DOHH2 (cell line): ENCODE data around the gene VSNL1.

Source experiments
- H3F3A ChIP-seq: fragments of 200-600 bp; sonication (generic), shearing (Covaris generic); 2 replicates; pipeline ENCODE4 v1.6.0; 2016; ENCODE audit warnings: antibody characterized with exemption, mild to moderate bottlenecking; ENCODE audit not compliant: control insufficient read depth, insufficient read depth
- H3K27ac ChIP-seq: fragments of 200-600 bp; sonication (generic); 2 replicates; pipeline ENCODE4 v1.5.1; 2014; ENCODE audit warnings: low read depth, mild to moderate bottlenecking, low read length, moderate library complexity
- H3K27me3 ChIP-seq: fragments of 200-600 bp; sonication (generic); 2 replicates; pipeline ENCODE4 v1.6.1; 2014; ENCODE audit warnings: mild to moderate bottlenecking, low read length, mixed read lengths; ENCODE audit not compliant: control insufficient read depth
- H3K36me3 ChIP-seq: fragments of 200-600 bp; sonication (generic); 2 replicates; pipeline ENCODE4 v1.6.1; 2014; ENCODE audit warnings: mild to moderate bottlenecking, low read length, moderate library complexity, mixed read lengths; ENCODE audit not compliant: control insufficient read depth
- H3K4me1 ChIP-seq: fragments of 200-600 bp; sonication (generic); 2 replicates; pipeline ENCODE4 v1.6.1; 2014; ENCODE audit warnings: mild to moderate bottlenecking, low read length, mixed read lengths; ENCODE audit not compliant: control insufficient read depth
- H3K4me2 ChIP-seq: fragments of 200-600 bp; sonication (generic); 2 replicates; pipeline ENCODE4 v1.6.0; 2014; ENCODE audit warnings: mild to moderate bottlenecking, low read length, moderate library complexity
- H3K4me3 ChIP-seq: fragments of 200-600 bp; sonication (generic); 2 replicates; pipeline ENCODE4 v1.5.1; 2014; ENCODE audit warnings: mild to moderate bottlenecking, low read length, mixed read lengths
- H3K79me2 ChIP-seq: fragments of 200-600 bp; sonication (generic); 2 replicates; pipeline ENCODE4 v1.6.1; 2014; ENCODE audit warnings: mild to moderate bottlenecking, low read length, mixed read lengths; ENCODE audit not compliant: control insufficient read depth
- H3K9me2 ChIP-seq: fragments of 200-600 bp; sonication (generic); replicated peaks from 2 replicates; pipeline ENCODE4 v1.6.1; 2014; ENCODE audit warnings: mild to moderate bottlenecking, low read length, mixed read lengths; ENCODE audit not compliant: control insufficient read depth
- H3K9me3 ChIP-seq: fragments of 200-600 bp; sonication (generic); 2 replicates; pipeline ENCODE4 v1.6.1; 2014; ENCODE audit warnings: antibody characterized with exemption, low read length, mixed read lengths; ENCODE audit not compliant: control insufficient read depth, insufficient read depth
- H4K20me1 ChIP-seq: fragments of 200-600 bp; sonication (generic); 2 replicates; pipeline ENCODE4 v1.6.0; 2014; ENCODE audit warnings: low read depth, mild to moderate bottlenecking, antibody characterized with exemption, low read length, moderate library complexity; ENCODE audit not compliant: control insufficient read depth, insufficient read depth
- EZH2phosphoT487 ChIP-seq: fragments of 200-600 bp; sonication (generic); IDR thresholded peaks from 2 replicates; pipeline ENCODE4 v1.6.1; 2017; ENCODE audit warnings: borderline replicate concordance, mild to moderate bottlenecking, antibody characterized with exemption, low read length, moderate library complexity, mixed read lengths
- TF ChIP-seq, protein P1 (sequence below): fragments of 200-600 bp; sonication (generic); IDR thresholded peaks from one replicate; pipeline ENCODE4 v1.5.1; 2014; ENCODE audit warnings: antibody characterized with exemption, mild to moderate bottlenecking, low read depth, low read length; ENCODE audit not compliant: poor library complexity, severe bottlenecking

Gene VSNL1

DNA sequence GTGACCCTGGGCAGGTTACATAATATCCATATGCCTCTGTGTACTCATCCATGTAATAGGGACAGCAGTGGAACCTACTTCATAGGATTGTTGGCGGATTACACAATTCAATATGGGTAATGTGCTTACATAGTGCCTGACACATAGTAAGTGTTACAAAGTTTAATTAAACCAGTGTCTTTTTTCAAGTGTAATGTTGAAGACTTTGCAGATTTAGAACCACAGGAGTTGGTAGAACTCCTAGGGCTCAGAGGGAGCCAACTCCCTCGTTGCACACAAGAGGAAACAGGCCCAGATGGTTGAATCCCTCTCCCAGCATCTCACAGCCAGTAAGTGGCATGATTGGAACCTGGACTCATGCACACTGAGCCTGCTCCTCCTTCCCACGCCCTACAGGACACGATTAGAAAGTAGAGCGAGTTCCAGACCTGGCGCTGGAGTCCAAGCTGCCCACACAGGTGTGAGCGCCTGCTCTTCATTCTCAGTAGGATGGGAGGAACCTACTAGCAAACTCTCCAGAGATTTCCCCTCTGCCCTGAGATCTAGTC lies 97.8 kb downstream of the VSNL1 start:
- no peak overlapping the region for H3K4me3 ChIP-seq
- H3K4me2 ChIP-seq = no peak overlapping the region
- H3K4me1 ChIP-seq = no peaks in the 10 kb centered on the region
- H4K20me1 ChIP-seq = no peaks in the 10 kb centered on the region
- H3K9me3 ChIP-seq = no peaks in the 10 kb centered on the region
- TF ChIP-seq, protein P1, sequence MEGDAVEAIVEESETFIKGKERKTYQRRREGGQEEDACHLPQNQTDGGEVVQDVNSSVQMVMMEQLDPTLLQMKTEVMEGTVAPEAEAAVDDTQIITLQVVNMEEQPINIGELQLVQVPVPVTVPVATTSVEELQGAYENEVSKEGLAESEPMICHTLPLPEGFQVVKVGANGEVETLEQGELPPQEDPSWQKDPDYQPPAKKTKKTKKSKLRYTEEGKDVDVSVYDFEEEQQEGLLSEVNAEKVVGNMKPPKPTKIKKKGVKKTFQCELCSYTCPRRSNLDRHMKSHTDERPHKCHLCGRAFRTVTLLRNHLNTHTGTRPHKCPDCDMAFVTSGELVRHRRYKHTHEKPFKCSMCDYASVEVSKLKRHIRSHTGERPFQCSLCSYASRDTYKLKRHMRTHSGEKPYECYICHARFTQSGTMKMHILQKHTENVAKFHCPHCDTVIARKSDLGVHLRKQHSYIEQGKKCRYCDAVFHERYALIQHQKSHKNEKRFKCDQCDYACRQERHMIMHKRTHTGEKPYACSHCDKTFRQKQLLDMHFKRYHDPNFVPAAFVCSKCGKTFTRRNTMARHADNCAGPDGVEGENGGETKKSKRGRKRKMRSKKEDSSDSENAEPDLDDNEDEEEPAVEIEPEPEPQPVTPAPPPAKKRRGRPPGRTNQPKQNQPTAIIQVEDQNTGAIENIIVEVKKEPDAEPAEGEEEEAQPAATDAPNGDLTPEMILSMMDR = no peak
- no peak for TF ChIP-seq EZH2phosphoT487
- no peaks in the 10 kb centered on the region for H3K27me3 ChIP-seq
- H3F3A ChIP-seq = no peaks in the 10 kb centered on the region
- no peaks in the 10 kb centered on the region for H3K9me2 ChIP-seq
- H3K36me3 ChIP-seq = no peaks in the 10 kb centered on the region
- no peaks in the 10 kb centered on the region for H3K79me2 ChIP-seq
- H3K27ac ChIP-seq = no peak overlapping the region

DNA sequence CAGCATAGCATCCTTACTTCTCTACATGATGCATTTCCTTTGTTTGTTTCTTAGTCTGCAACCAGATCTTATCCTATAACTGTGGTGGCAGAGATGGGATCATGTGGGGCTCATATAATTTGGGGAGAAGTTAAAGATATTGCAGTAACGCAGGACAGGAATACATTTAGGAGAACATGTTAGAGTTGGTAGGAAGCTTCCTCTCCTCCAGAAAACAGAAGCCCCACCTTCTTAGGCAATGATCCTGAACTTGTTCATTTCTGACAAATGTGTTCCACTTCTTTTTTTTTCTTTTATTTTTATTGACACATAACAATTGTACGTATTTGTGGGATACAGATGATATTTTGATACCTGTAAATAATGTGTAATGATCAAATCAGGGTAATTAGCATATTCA lies 99.9 kb downstream of the VSNL1 start:
- H3K4me1 ChIP-seq = no peaks in the 10 kb centered on the region
- no peak overlapping the region for H3K4me3 ChIP-seq
- TF ChIP-seq, protein P1 = no peak
- no peak for TF ChIP-seq EZH2phosphoT487
- no peaks in the 10 kb centered on the region for H3K36me3 ChIP-seq
- no peaks in the 10 kb centered on the region for H3K79me2 ChIP-seq
- no peak overlapping the region for H3K4me2 ChIP-seq
- H4K20me1 ChIP-seq = no peaks in the 10 kb centered on the region
- no peak overlapping the region for H3K27ac ChIP-seq
- H3K9me2 ChIP-seq = no peaks in the 10 kb centered on the region
- no peaks in the 10 kb centered on the region for H3K9me3 ChIP-seq
- H3K27me3 ChIP-seq = no peaks in the 10 kb centered on the region
- H3F3A ChIP-seq = no peaks in the 10 kb centered on the region

DNA sequence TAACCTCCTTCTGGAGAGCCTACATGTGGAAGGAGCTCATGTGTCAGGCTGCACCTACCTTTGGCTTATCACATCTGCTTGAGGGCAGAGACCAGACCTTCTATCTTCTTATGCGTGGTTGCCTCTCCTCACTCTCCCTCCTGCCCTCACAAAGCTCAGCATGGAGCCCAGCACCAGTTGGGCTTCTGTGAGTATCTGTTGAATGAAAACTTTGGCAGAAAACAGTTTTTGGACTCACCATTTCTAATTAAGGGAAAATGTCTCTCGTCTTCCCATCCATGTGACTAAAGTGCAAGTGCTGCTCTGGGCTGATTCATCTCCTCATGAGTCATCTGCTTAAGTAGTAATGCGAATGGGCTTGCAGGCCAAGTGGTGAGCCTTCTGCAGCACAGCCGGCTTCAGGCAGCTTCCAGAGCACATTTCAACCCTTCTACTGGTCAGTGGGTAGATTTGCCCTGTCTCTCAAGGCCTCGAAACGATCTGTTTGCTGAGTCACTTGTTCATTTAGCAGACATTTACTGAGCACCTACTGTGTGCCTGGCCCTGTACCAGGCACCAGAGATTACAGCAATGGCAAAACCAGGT lies 102.6 kb downstream of the VSNL1 start:
- no peaks in the 10 kb centered on the region for H3K79me2 ChIP-seq
- no peak overlapping the region for H3K4me2 ChIP-seq
- H3K27ac ChIP-seq = no peak overlapping the region
- H3K9me2 ChIP-seq = no peaks in the 10 kb centered on the region
- no peaks in the 10 kb centered on the region for H3K36me3 ChIP-seq
- H3K27me3 ChIP-seq = no peaks in the 10 kb centered on the region
- TF ChIP-seq, protein P1 = no peak
- no peak for TF ChIP-seq EZH2phosphoT487
- H3F3A ChIP-seq = no peaks in the 10 kb centered on the region
- H3K9me3 ChIP-seq = no peaks in the 10 kb centered on the region
- no peak overlapping the region for H3K4me3 ChIP-seq
- peaks cover 9% of the 10 kb centered on the region for H3K4me1 ChIP-seq
- no peaks in the 10 kb centered on the region for H4K20me1 ChIP-seq
